Measurements from ENCODE around the gene EPPIN. TPM values are rescaled to one million over a fixed set of nuclear protein-coding genes. Genes with fewer than 3 reads are reported as not detected.

Gene EPPIN
- total and polyA plus RNA-seq, 2 donors (not counting 3 experiments of a cell fraction or from before 2014, with no cell fraction given), result not detected

GRCh38 chr20:45579184-45579583 is 32.0 kb upstream of the EPPIN start, which contains the start of gene WFDC8:
WFDC8 (minus strand) TSS chr20:45579284; CDS start chr20:45579247, 37 bp downstream.
- Histone ChIP-seq H3K4me1 (ENCODE audit: control insufficient read depth, extremely low read depth, insufficient read depth, low read length) (no peaks in the 10 kb centered on the region), H3K4me2 (ENCODE audit: insufficient read depth, low read length) (no peak within 1 kb of the TSS), H3K9ac (replicated peaks; ENCODE audit: extremely low read depth, insufficient read depth, low read length) (no peak within 1 kb of the TSS), H3K9me3 (replicated peaks; ENCODE audit: control insufficient read depth, insufficient read depth, low read length) (no peaks in the 10 kb centered on the region), H3K27me3 (ENCODE audit: control insufficient read depth in 2 of 2, insufficient read depth in 2 of 2, low read length in 2 of 2) (peaks cover 0 to 12% of the 10 kb centered on the region in 2 experiments), H3K79me2 (ENCODE audit: control insufficient read depth, insufficient read depth, low read length) (no peaks in the 10 kb centered on the region), H3K36me3 (ENCODE audit: control insufficient read depth in 2 of 2, extremely low read depth in 1 of 2, insufficient read depth in 2 of 2, low read length in 2 of 2) (no peaks in the 10 kb centered on the region), H4K20me1 (replicated peaks; ENCODE audit: control insufficient read depth, extremely low read depth, insufficient read depth, low read length) (no peaks in the 10 kb centered on the region), H2AFZ (ENCODE audit: low read depth, low read length) (no peak within 1 kb of the TSS), H3K27ac (ENCODE audit: insufficient read depth, low read depth, low read length) (no peak within 1 kb of the TSS), H3K9me1 (replicated peaks; ENCODE audit: control insufficient read depth, extremely low read depth, insufficient read depth, low read length) (no peaks in the 10 kb centered on the region), H3K4me3 (replicated peaks in 1 of 3; ENCODE audit: insufficient read depth in 1 of 3, low read depth in 1 of 3, low read length in 3 of 3) (no peak within 1 kb of the TSS)
- POLR2A ChIA-PET, result no interaction called here
- intact Hi-C loops (cut with micrococcal nuclease), result no loop called here
- DNase-seq (ENCODE audit: low read depth, low spot score) (no peak), FAIRE-seq (no peak)
- dilution Hi-C loops (cut with MboI; ENCODE audit: extremely low pct_ligation_motif_present, low sequenced_read_pairs), result no loop called here
- CTCF ChIA-PET, result no interaction called here
- TF ChIP-seq MYC (IDR thresholded peaks at IDR 0.05; ENCODE audit: low read depth, low read length), result no peak
- no peak for TF ChIP-seq GATA2 (IDR thresholded peaks at IDR 0.05; ENCODE audit: insufficient read depth, insufficient read length, low read depth, low read length)
- no peak for TF ChIP-seq JUN (IDR thresholded peaks at IDR 0.05; ENCODE audit: borderline replicate concordance, insufficient read depth, insufficient read length, low read depth)
- TF ChIP-seq FOS (IDR thresholded peaks at IDR 0.05; ENCODE audit: borderline replicate concordance, insufficient read depth, low read length), result no peak
- no peak for TF ChIP-seq MAX (IDR thresholded peaks at IDR 0.05; ENCODE audit: insufficient read depth, insufficient read length)
- TF ChIP-seq POLR2A (IDR thresholded peaks at IDR 0.05; ENCODE audit: low read depth, low read length), result no peak
- no peak for TF ChIP-seq CTCF (IDR thresholded peaks at IDR 0.05; ENCODE audit: extremely low read depth in 1 of 2, insufficient read depth in 1 of 2, low read depth in 1 of 2, low read length in 2 of 2)
- TF ChIP-seq POLR2AphosphoS5 (IDR thresholded peaks at IDR 0.05; ENCODE audit: insufficient read depth, low read depth, low read length), result no peak
- TF ChIP-seq EZH2 (IDR thresholded peaks at IDR 0.05; ENCODE audit: borderline replicate concordance, low read depth, low read length, severe bottlenecking), result no peak
- no TSS peak for BruUV-seq (replicated peaks)

Measured in endothelial cell of umbilical vein (primary cell).